ENCODE data around the gene SOX6. TPM values are rescaled to one million over a fixed set of nuclear protein-coding genes. Genes with fewer than 3 reads are reported as not detected.

The SOX6 gene
- total RNA-seq, 1 experiment from 2014 or later = 5.1 TPM

GRCh38 chr11:16395601-16396000, 39.3 kb upstream of the SOX6 start:
- ChIA-PET POLR2A (ENCODE audit: unreplicated experiment) (no interaction called here), CTCF (no interaction called here)
- no peak for DNase-seq
- no peaks in the 10 kb centered on the region for H3K27me3 ChIP-seq (ENCODE audit: insufficient read depth, low read depth)
- H3K27ac ChIP-seq = no peak overlapping the region
- no peaks in the 10 kb centered on the region for H4K20me1 ChIP-seq (ENCODE audit: insufficient read depth)
- H3K4me1 ChIP-seq (replicated peaks; ENCODE audit: insufficient read depth) = no peaks in the 10 kb centered on the region
- no peaks in the 10 kb centered on the region for H3K9me2 ChIP-seq (ENCODE audit: insufficient read depth)
- H3F3A ChIP-seq (ENCODE audit: insufficient read depth, low read depth) = no peaks in the 10 kb centered on the region
- BruUV-seq (replicated peaks) = no TSS peak
- H3K9me3 ChIP-seq (ENCODE audit: insufficient read depth, low read depth) = no peaks in the 10 kb centered on the region
- no peaks in the 10 kb centered on the region for H3K36me3 ChIP-seq (ENCODE audit: low read depth)
- intact Hi-C loops (cut with micrococcal nuclease; ENCODE audit: unreplicated experiment) = no loop called here
- no peak overlapping the region for H2AFZ ChIP-seq
- TF ChIP-seq, protein P1, sequence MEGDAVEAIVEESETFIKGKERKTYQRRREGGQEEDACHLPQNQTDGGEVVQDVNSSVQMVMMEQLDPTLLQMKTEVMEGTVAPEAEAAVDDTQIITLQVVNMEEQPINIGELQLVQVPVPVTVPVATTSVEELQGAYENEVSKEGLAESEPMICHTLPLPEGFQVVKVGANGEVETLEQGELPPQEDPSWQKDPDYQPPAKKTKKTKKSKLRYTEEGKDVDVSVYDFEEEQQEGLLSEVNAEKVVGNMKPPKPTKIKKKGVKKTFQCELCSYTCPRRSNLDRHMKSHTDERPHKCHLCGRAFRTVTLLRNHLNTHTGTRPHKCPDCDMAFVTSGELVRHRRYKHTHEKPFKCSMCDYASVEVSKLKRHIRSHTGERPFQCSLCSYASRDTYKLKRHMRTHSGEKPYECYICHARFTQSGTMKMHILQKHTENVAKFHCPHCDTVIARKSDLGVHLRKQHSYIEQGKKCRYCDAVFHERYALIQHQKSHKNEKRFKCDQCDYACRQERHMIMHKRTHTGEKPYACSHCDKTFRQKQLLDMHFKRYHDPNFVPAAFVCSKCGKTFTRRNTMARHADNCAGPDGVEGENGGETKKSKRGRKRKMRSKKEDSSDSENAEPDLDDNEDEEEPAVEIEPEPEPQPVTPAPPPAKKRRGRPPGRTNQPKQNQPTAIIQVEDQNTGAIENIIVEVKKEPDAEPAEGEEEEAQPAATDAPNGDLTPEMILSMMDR (conservative IDR thresholded peaks at IDR 0.05) = no peak
- TF ChIP-seq EZH2 (IDR thresholded peaks at IDR 0.05; ENCODE audit: low read depth) = no peak
- no peak overlapping the region for H3K4me3 ChIP-seq
- H3K79me2 ChIP-seq (ENCODE audit: low read depth) = no peaks in the 10 kb centered on the region
- H3K4me2 ChIP-seq = no peak overlapping the region

DNA sequence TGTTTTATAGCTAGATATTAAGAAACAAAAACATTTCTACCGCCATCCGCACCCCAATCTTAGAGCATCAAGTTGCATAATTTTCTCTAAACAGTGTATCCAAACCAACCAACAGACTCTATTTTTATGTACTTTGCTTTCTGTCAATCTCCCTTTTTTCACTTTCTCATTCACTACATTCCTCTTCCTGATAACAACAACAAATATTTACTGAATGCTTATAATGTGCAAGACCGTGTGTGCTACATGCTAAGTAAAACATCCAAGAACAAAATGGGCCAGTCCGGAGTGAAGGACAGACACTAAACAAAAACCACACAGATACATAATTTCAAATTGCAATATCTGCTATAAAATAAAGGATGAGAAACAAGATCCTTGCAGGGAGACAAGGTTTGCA, 38.6 kb upstream of the SOX6 start:
- no peaks in the 10 kb centered on the region for H3K9me2 ChIP-seq (ENCODE audit: insufficient read depth)
- no peaks in the 10 kb centered on the region for H3K27me3 ChIP-seq (ENCODE audit: insufficient read depth, low read depth)
- H3K4me1 ChIP-seq (replicated peaks; ENCODE audit: insufficient read depth) = no peaks in the 10 kb centered on the region
- H3K36me3 ChIP-seq (ENCODE audit: low read depth) = no peaks in the 10 kb centered on the region
- H3K27ac ChIP-seq = no peak overlapping the region
- TF ChIP-seq, protein P1 (conservative IDR thresholded peaks at IDR 0.05) = no peak
- no peak for TF ChIP-seq EZH2 (IDR thresholded peaks at IDR 0.05; ENCODE audit: low read depth)
- DNase-seq = no peak
- H3K9me3 ChIP-seq (ENCODE audit: insufficient read depth, low read depth) = no peaks in the 10 kb centered on the region
- BruUV-seq (replicated peaks) = no TSS peak
- no peaks in the 10 kb centered on the region for H4K20me1 ChIP-seq (ENCODE audit: insufficient read depth)
- no peak overlapping the region for H3K4me3 ChIP-seq
- intact Hi-C loops (cut with micrococcal nuclease; ENCODE audit: unreplicated experiment) = no loop called here
- ChIA-PET POLR2A (ENCODE audit: unreplicated experiment) (no interaction called here), CTCF (no interaction called here)
- H2AFZ ChIP-seq = no peak overlapping the region
- H3K79me2 ChIP-seq (ENCODE audit: low read depth) = no peaks in the 10 kb centered on the region
- no peak overlapping the region for H3K4me2 ChIP-seq
- H3F3A ChIP-seq (ENCODE audit: insufficient read depth, low read depth) = no peaks in the 10 kb centered on the region

- Histone ChIP-seq H3K79me2 (ENCODE audit: low read depth) (no peaks in the 10 kb centered on the region), H3K27me3 (ENCODE audit: insufficient read depth, low read depth) (no peaks in the 10 kb centered on the region), H3F3A (ENCODE audit: insufficient read depth, low read depth) (no peaks in the 10 kb centered on the region), H3K4me2 (no peak overlapping the region), H4K20me1 (ENCODE audit: insufficient read depth) (no peaks in the 10 kb centered on the region), H2AFZ (no peak overlapping the region), H3K27ac (no peak overlapping the region), H3K36me3 (ENCODE audit: low read depth) (no peaks in the 10 kb centered on the region), H3K4me3 (no peak overlapping the region), H3K9me3 (ENCODE audit: insufficient read depth, low read depth) (no peaks in the 10 kb centered on the region), H3K9me2 (ENCODE audit: insufficient read depth) (no peaks in the 10 kb centered on the region), H3K4me1 (replicated peaks; ENCODE audit: insufficient read depth) (no peaks in the 10 kb centered on the region)
- BruUV-seq (replicated peaks) = no TSS peak
- TF ChIP-seq, protein P1 (conservative IDR thresholded peaks at IDR 0.05) = no peak
- TF ChIP-seq EZH2 (IDR thresholded peaks at IDR 0.05; ENCODE audit: low read depth) = no peak
- intact Hi-C loops (cut with micrococcal nuclease; ENCODE audit: unreplicated experiment) = no loop called here
- no peak for DNase-seq
- ChIA-PET POLR2A (ENCODE audit: unreplicated experiment) (no interaction called here), CTCF (no interaction called here)
These were observed 37.0 kb upstream of the SOX6 start for GRCh38 chr11:16393340-16393739.
